ENCODE data around the gene HNRNPA1.

DNA sequence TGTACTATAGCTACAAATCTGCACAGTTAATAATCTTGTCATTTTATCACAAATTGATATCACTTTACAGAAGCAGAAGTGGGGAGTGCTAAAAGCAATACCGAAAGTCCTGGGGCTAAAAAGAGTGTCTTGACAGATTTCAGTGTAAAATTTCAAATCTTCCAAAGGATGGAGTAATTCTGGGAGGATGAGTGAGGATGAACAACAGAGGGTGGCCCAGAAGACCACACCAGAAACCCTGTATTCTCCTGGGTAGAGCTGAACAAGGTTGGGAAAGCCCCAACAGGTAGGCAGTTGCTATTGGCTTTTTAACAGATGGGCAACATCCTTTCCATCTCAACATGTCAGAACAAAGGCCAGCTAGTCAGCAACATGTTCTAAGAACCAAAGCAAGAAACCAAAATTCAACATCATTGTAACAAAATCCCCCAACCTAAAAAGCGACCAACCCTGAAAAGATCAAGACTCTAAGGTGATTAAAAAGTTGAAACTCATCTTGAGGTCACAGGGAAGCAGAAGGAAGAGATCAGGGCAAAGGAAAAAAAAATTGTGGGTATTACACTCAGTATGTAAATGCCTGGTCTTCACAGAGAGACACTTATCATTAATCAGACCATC is 39.4 kb upstream of the HNRNPA1 start:
- TF ChIP-seq, protein P1, sequence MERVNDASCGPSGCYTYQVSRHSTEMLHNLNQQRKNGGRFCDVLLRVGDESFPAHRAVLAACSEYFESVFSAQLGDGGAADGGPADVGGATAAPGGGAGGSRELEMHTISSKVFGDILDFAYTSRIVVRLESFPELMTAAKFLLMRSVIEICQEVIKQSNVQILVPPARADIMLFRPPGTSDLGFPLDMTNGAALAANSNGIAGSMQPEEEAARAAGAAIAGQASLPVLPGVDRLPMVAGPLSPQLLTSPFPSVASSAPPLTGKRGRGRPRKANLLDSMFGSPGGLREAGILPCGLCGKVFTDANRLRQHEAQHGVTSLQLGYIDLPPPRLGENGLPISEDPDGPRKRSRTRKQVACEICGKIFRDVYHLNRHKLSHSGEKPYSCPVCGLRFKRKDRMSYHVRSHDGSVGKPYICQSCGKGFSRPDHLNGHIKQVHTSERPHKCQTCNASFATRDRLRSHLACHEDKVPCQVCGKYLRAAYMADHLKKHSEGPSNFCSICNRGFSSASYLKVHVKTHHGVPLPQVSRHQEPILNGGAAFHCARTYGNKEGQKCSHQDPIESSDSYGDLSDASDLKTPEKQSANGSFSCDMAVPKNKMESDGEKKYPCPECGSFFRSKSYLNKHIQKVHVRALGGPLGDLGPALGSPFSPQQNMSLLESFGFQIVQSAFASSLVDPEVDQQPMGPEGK (CRISPR knock-in tag; IDR thresholded peaks at IDR 0.05; ENCODE audit: borderline replicate concordance), result no peak
- no peak for TF ChIP-seq ARNTL (CRISPR knock-in tag; IDR thresholded peaks at IDR 0.05; ENCODE audit: borderline replicate concordance, low read depth)
- TF ChIP-seq ZC3H10 (CRISPR knock-in tag; IDR thresholded peaks at IDR 0.05), result no peak
- TF ChIP-seq TOX (CRISPR knock-in tag; IDR thresholded peaks at IDR 0.05; ENCODE audit: borderline replicate concordance), result no peak
- TF ChIP-seq ZNF565 (CRISPR knock-in tag; conservative IDR thresholded peaks at IDR 0.05; ENCODE audit: low read depth), result no peak
- TF ChIP-seq CREB5 (CRISPR knock-in tag; IDR thresholded peaks at IDR 0.05; ENCODE audit: low read depth), result no peak
- TF ChIP-seq ZFP30 (CRISPR knock-in tag; IDR thresholded peaks at IDR 0.05), result no peak
- no peak for TF ChIP-seq RARB (CRISPR knock-in tag; IDR thresholded peaks at IDR 0.05)

Data from SK-N-SH treated with all-trans-retinoic acid at 6 μM for 48 hours (cell line).